T-helper 1 cell (primary cell): ENCODE data around the gene ADSS2.
"Not testable (repeated sequence)": the region's sequence is repeated elsewhere in the genome, so short reads cannot be mapped to it uniquely, and the experiment has no call there.

Source experiments
- DNase-seq, 5 donors: peaks; one replicate each; pipeline ENCODE4 v3.0.0-alpha.2; 2012 to 2020

Gene ADSS2

DNA sequence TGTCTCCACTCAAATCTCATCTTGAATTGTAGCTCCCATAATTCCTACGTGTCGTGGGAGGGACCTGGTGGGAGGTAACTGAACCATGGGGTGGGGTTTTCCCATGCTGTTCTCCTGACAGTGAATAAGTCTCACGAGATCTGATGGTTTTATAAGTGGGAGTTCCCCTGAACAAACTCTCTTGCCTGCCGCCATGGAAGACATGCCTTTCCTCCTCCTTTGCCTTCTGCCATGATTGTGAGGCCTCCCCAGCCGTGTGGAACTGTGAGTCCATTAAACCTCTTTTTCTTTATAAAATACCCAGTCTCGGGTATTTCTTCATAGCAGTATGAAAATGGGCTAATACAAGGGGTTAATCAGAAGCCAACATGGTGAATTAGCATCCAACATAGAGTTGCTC is 86.4 kb downstream of the ADSS2 start:
- DNase-seq: not testable (repeated sequence)

DNA sequence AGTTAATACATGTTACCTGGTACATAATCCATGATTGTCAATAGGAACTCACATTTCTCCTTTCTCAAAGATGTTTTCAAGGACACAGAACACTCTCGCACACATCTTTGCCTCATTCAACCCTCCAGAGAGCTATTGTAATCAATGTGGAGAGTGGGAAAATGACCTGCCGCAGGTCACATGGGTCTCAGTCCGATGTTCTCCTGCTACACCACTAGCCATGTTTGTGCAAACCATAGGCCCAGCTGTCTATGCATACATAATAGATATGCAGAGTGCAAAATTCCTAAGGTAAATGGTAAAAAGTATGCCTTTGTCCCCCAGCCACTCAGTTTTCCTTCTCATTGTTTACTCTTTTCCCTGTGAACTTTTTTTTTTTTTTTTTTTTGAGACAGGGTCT is 89.2 kb downstream of the ADSS2 start:
- DNase-seq: no peak

DNA sequence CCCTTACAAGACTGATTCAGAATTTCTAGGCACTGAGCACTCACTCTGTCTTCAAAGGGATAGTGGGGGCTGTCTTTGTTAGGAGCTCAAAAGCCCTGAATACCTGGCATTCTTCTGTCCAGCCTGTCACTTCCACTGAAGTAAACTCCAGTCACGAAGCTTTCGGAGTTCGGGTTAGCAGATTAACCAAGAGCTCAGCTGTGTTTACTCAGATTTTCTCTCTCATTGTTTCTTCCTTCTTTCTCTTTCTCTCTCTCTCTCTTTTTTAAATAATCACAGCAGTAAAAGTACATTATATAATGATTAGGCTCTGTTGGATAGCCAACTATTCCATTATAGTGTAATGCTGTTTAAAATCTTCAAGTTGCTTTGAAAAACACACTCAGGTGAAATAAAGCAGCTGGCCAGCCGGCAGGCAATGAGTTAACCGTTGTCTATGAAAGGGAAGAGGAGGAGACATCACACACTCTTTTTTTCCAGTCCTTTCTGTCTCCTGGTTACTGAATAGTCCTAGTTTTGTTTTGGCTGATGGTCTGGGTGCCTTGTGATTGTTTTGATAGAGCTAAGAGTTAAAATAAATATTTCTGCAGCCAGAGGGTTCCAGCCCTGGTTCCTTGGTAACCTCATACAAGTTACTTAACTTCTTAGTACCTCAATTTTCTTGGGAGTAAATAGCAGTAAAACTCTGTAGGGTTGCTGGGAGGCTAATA is 89.8 kb downstream of the ADSS2 start:
- no peak for DNase-seq
